LNCaP clone FGC (cell line): Measurements from ENCODE around the gene BNIPL.
A peak's percentile ranks its signal among the peaks of the same experiment; 100 is the strongest.

ENCODE experiments used
- DNase-seq: peaks from one replicate; pipeline ENCODE4 v3.0.0-alpha.2; 2011; ENCODE audit warnings: low read depth
- H3K4me3 ChIP-seq: 2 replicates; pipeline ENCODE4 v1.5.1; 2011; ENCODE audit warnings: mild to moderate bottlenecking, low read depth, low read length, control low read depth
- TF ChIP-seq, protein P1 (sequence below): IDR thresholded peaks from 2 replicates; pipeline ENCODE4 v1.5.1; 2012; ENCODE audit warnings: mild to moderate bottlenecking; ENCODE audit not compliant: control insufficient read depth, insufficient read depth; ENCODE audit errors: extremely low read depth

BNIPL gene, protein sequence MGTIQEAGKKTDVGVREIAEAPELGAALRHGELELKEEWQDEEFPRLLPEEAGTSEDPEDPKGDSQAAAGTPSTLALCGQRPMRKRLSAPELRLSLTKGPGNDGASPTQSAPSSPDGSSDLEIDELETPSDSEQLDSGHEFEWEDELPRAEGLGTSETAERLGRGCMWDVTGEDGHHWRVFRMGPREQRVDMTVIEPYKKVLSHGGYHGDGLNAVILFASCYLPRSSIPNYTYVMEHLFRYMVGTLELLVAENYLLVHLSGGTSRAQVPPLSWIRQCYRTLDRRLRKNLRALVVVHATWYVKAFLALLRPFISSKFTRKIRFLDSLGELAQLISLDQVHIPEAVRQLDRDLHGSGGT

DNA sequence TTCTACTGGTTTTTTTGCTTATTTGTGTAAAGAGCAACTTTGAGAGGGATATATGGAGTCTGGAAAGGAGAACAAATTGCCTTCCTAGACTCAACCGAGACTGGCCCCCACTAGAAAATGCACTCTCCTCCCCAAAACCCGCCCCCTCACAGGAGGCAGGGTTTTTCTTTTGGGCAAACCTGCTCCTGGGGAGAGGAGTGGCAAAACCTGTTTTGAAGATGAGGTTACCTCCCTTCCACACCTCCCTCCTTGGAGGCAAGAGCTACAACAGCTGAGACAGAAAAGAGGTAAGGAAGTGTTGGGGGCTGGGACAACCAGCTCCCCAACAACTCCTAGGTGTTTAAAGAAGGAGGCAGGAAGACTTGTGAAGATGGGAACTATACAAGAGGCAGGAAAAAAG is at the start of gene BNIPL:
Gene BNIPL (plus strand): TSS at position 231 of the 400 bp plus-strand sequence. CDS start 140 bp downstream, at position 371.
- TF ChIP-seq, protein P1, sequence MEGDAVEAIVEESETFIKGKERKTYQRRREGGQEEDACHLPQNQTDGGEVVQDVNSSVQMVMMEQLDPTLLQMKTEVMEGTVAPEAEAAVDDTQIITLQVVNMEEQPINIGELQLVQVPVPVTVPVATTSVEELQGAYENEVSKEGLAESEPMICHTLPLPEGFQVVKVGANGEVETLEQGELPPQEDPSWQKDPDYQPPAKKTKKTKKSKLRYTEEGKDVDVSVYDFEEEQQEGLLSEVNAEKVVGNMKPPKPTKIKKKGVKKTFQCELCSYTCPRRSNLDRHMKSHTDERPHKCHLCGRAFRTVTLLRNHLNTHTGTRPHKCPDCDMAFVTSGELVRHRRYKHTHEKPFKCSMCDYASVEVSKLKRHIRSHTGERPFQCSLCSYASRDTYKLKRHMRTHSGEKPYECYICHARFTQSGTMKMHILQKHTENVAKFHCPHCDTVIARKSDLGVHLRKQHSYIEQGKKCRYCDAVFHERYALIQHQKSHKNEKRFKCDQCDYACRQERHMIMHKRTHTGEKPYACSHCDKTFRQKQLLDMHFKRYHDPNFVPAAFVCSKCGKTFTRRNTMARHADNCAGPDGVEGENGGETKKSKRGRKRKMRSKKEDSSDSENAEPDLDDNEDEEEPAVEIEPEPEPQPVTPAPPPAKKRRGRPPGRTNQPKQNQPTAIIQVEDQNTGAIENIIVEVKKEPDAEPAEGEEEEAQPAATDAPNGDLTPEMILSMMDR, result no peak
- no peak for DNase-seq
- H3K4me3 ChIP-seq, result no peak within 1 kb of the TSS

DNA sequence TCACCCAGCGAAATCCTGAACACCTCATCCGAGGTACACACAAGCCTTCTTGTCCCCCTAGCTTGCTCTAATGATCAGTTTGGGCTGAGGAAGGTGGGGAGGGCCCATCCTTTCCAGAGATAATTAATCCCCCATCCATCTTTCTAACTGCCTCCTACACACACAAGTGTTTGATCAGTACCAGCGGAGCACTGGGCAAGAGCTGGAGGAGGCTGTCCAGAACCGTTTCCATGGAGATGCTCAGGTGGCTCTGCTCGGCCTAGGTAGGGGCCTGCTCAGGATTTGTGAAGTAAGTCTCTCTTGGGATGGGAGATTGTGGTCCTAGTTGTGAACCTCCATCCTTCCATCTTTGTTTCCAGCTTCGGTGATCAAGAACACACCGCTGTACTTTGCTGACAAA is 48.5 kb upstream of the BNIPL start:
- DNase-seq, result no peak
- TF ChIP-seq, protein P1, result no peak
- H3K4me3 ChIP-seq, result no peak overlapping the region

DNA sequence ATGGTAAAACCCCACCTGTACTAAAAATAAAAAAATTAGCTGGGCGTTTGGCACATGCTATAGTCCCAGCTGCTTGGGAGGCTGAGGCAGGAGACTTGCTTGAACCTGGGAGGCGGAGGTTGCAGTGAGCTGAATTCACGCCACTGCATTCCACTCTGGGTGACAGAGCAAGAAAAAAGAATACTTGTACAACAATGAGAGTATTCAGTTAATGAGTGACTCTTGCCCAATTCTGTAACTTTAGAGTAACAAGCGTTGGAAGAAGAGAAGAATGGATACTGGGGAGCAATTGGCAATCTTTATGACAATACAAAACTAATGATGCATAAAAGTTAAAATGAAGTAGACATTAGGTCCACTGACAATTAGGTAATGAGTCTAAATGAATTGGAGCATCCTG is 43.8 kb upstream of the BNIPL start:
- no peak overlapping the region for H3K4me3 ChIP-seq
- TF ChIP-seq, protein P1, result no peak
- DNase-seq, result no peak

DNA sequence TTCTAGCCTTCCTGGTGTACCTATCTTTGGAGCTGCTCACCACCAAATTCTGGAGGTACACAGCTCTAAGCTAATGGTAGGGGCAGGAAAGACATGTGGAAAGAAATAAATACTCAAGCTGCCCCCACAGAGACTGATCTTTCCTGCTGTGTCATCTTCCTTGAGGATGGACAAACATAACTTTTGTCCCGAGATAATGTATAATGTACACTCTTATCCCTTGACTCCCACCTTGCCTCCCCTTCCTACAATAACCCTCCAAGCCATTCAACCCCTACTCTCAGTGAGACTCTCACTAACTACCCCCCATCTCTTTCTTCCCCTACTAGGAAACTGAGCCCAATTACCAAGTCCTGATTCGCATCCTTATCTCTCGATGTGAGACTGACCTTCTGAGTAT is 42.1 kb upstream of the BNIPL start:
- no peak overlapping the region for H3K4me3 ChIP-seq
- TF ChIP-seq, protein P1, result no peak
- DNase-seq, result no peak

DNA sequence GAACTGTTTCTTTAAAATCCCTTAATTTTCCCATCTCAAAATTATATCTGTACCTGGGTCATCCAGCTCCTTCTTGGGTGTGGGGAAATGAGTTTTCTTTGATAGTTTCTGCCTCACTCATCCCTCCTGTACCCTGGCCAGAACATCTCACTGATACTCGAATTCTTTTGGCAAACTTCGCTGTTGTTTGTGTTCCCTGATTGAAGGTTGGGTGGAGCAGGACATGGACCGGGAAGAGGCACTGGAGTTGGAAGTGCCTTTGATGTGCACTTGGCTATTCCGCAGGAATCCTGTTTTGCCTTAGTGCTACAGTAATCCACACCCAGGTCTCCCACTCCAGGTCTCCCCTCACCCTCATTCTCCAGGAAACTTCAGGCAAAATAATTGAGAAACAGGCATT is 40.9 kb upstream of the BNIPL start:
- H3K4me3 ChIP-seq, result no peak overlapping the region
- TF ChIP-seq, protein P1, result no peak
- no peak for DNase-seq

DNA sequence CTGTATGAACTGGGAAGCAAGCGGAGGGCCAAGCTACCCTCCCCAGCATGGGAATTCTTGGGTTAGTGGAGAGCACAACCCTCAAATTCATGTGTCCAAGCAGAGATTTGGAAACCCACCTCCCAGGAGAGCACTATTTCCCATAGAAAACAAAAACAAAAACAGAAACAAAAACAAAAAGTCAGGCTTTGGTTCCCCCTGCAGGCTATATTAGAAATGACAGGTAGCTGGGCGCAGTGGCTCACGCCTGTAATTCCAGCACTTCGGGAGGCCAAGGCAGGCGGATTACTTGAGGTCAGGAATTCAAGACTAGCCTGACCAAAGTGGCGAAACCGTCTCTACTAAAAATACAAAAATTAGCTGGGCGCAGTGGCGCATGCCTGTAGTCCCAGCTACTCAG is 40.5 kb upstream of the BNIPL start:
- no peak for DNase-seq
- TF ChIP-seq, protein P1, result peak; percentile 62
- no peak overlapping the region for H3K4me3 ChIP-seq
